ENCODE measurements around the gene MUC4. TPM values are rescaled to one million over a fixed set of nuclear protein-coding genes. Genes with fewer than 3 reads are reported as not detected.

The MUC4 gene
- total RNA-seq, 2 donors from 2014 or later = 150 to 203 TPM

- H3K36me3 ChIP-seq = peaks cover 4% of the 10 kb centered on the region
- TF ChIP-seq, protein P1, sequence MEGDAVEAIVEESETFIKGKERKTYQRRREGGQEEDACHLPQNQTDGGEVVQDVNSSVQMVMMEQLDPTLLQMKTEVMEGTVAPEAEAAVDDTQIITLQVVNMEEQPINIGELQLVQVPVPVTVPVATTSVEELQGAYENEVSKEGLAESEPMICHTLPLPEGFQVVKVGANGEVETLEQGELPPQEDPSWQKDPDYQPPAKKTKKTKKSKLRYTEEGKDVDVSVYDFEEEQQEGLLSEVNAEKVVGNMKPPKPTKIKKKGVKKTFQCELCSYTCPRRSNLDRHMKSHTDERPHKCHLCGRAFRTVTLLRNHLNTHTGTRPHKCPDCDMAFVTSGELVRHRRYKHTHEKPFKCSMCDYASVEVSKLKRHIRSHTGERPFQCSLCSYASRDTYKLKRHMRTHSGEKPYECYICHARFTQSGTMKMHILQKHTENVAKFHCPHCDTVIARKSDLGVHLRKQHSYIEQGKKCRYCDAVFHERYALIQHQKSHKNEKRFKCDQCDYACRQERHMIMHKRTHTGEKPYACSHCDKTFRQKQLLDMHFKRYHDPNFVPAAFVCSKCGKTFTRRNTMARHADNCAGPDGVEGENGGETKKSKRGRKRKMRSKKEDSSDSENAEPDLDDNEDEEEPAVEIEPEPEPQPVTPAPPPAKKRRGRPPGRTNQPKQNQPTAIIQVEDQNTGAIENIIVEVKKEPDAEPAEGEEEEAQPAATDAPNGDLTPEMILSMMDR (IDR thresholded peaks at IDR 0.05) = no peak
Measured at GRCh38 chr3:195708626-195709481, 102.9 kb downstream of the MUC4 start.

DNA sequence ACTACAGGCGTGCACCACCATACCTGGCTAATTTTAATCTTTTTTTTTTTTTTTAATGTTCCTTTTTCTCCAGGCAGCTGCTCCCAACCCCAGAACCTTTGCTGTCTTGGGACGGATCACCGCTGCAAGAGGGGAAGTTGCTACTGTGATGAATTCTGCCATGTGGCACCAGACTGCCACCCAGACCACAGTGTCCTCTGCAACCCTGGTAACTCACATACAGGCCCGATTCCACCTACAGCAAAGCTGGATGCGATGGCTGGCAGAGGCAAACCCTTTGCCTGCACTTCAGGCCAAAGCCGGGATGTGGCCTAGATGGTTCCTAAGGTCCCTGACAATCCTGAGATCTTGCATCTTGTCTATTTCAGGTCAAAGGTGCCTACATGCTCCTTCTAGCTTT is 103.7 kb downstream of the MUC4 start:
- no peaks in the 10 kb centered on the region for H3K27me3 ChIP-seq
- TF ChIP-seq, protein P1 (IDR thresholded peaks at IDR 0.05) = no peak
- intact Hi-C loops (cut with DNase I) = no loop called here
- no peak overlapping the region for H3K9ac ChIP-seq (ENCODE audit: low read depth in 2 of 2, low read length in 2 of 2)
- H3K4me3 ChIP-seq = no peak overlapping the region
- peaks cover 4% of the 10 kb centered on the region for H3K36me3 ChIP-seq
- no peak for DNase-seq
- H3K9me3 ChIP-seq = no peaks in the 10 kb centered on the region
- H3K4me1 ChIP-seq = no peaks in the 10 kb centered on the region
- H3K27ac ChIP-seq = no peak overlapping the region

More at GRCh38 chr3:195708626-195709481, 102.9 kb downstream of the MUC4 start:
- Histone ChIP-seq H3K27me3 (no peaks in the 10 kb centered on the region), H3K9ac (ENCODE audit: low read depth in 2 of 2, low read length in 2 of 2) (no peak overlapping the region), H3K4me1 (no peaks in the 10 kb centered on the region), H3K4me3 (no peak overlapping the region), H3K9me3 (no peaks in the 10 kb centered on the region), H3K27ac (no peak overlapping the region)
- intact Hi-C loops (cut with DNase I) = no loop called here
- DNase-seq = no peak

DNA sequence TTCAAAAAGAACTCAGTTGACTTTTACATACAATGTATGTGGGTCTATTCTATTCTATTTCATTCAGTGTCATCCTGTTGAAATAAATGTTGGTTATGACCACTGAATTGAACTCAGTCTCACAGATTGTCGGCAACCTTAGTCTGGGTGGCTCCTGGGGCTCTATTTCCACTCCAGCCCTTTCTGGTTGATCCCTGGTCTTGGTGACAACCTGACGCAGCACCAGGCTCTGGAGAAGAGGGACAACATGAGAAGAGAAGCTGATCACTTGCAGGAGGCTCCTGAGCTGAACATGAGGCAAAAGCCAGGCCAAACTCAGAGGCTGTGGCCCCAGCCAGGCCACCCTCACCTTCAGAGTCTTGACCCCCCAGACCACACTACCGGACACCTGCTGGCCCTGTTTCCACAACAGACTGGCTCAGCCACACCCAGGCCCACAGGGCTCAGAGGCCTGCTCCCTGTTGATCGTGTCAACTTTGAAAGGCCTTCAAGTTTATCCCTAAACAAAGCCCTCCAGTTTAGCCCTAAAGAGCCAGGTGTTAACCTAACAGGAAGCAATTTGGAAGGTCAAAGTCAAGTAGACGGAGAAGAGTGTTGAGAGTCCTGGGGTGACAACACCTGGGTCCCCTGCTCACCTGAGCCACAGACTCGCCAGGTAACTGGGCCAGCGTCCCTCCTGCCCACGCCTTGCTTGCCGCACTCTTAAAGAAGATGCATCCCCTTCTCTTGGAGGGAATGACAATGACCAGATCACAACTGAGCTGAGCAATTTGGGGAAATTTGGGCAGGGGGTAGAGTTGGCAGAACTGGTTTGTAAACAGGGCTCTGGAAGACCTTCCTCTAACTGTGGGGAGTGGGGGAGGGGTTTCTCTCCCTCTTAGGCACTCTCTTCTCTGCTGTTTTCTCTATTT is 106.4 kb downstream of the MUC4 start:
- intact Hi-C loops (cut with DNase I) = no loop called here
- no peak overlapping the region for H3K27ac ChIP-seq
- H3K4me3 ChIP-seq = no peak overlapping the region
- DNase-seq = no peak
- H3K9me3 ChIP-seq = no peaks in the 10 kb centered on the region
- H3K4me1 ChIP-seq = no peaks in the 10 kb centered on the region
- TF ChIP-seq, protein P1 (IDR thresholded peaks at IDR 0.05) = no peak
- H3K27me3 ChIP-seq = no peaks in the 10 kb centered on the region
- H3K36me3 ChIP-seq = no peaks in the 10 kb centered on the region
- no peak overlapping the region for H3K9ac ChIP-seq (ENCODE audit: low read depth in 2 of 2, low read length in 2 of 2)

DNA sequence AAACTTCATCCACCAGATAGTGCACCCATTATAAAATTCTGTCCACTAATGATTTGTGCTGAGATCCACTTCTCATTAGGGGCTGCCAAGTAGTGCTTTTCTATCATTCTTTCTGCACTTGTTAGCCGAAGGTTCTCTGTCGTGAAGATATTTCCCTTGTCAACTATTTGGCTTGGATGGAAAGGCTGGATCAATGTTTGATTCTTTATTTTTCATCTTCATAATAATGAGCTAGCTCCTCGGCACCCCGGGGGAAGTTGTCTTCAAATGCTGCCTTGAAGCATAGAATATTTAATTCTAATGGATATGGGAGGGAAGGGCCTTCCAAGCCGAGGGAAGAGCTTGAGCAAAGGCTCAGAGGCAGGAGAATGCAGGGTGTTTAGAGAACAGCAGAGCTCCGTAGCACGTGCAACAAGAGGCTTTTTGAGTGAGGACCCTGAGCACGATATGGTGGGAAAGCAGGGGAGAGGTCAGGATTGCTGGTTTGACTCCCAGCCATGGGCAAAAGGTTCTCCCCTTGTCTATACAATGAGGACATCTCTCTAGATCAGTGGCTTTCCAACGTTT is 107.2 kb downstream of the MUC4 start:
- DNase-seq = no peak
- Histone ChIP-seq H3K27me3 (no peaks in the 10 kb centered on the region), H3K9me3 (no peaks in the 10 kb centered on the region), H3K27ac (no peak overlapping the region), H3K4me3 (no peak overlapping the region), H3K9ac (ENCODE audit: low read depth in 2 of 2, low read length in 2 of 2) (no peak overlapping the region), H3K36me3 (no peaks in the 10 kb centered on the region), H3K4me1 (no peaks in the 10 kb centered on the region)
- TF ChIP-seq, protein P1 (IDR thresholded peaks at IDR 0.05) = no peak
- intact Hi-C loops (cut with DNase I) = no loop called here

GRCh38 chr3:195703776-195704175 is 108.0 kb downstream of the MUC4 start:
- no peak overlapping the region for H3K4me3 ChIP-seq
- H3K27me3 ChIP-seq = no peaks in the 10 kb centered on the region
- TF ChIP-seq, protein P1 (IDR thresholded peaks at IDR 0.05) = no peak
- H3K9ac ChIP-seq (ENCODE audit: low read depth in 2 of 2, low read length in 2 of 2) = no peak overlapping the region
- no peak for DNase-seq
- H3K9me3 ChIP-seq = no peaks in the 10 kb centered on the region
- no peaks in the 10 kb centered on the region for H3K4me1 ChIP-seq
- no peaks in the 10 kb centered on the region for H3K36me3 ChIP-seq
- intact Hi-C loops (cut with DNase I) = no loop called here
- H3K27ac ChIP-seq = no peak overlapping the region
